CD4-positive, CD25-positive, alpha-beta regulatory T cell (primary cell): Measurements from ENCODE around the gene ACKR2. TPM values are rescaled to one million over a fixed set of nuclear protein-coding genes. Genes with fewer than 3 reads are reported as not detected.

Source experiments
- ATAC-seq, 2 donors: fragments of 150-1000 bp; cut with Tn5 transposase; one replicate each; pipeline ENCODE4 v1.10.0; 2021; ENCODE audit warnings: low read depth in 2 of 2, moderate number of reproducible peaks in 2 of 2, moderate library complexity in 1 of 2
- DNase-seq, 3 donors: peaks; one replicate each; pipeline versions ENCODE4 v3.0.0 to v3.0.0-alpha.2; 2012 to 2022; ENCODE audit warnings: mixed read lengths in 1 of 3
- H3K27ac ChIP-seq: one replicate; pipeline ENCODE4 v1.7.0; 2013; ENCODE audit warnings: mild to moderate bottlenecking, low read length; ENCODE audit not compliant: insufficient read depth, poor library complexity, severe bottlenecking
- H3K27me3 ChIP-seq: one replicate; pipeline ENCODE4 v1.7.0; 2013; ENCODE audit warnings: low read length; ENCODE audit not compliant: control insufficient read depth, insufficient read depth
- H3K36me3 ChIP-seq: one replicate; pipeline ENCODE4 v1.7.0; 2013; ENCODE audit warnings: mild to moderate bottlenecking, low read length, moderate library complexity; ENCODE audit not compliant: control insufficient read depth, insufficient read depth
- H3K4me1 ChIP-seq: 2 replicates; pipeline ENCODE4 v1.7.0; 2013; ENCODE audit warnings: mild to moderate bottlenecking, low read length; ENCODE audit not compliant: insufficient read depth, control insufficient read depth, poor library complexity, severe bottlenecking
- H3K4me3 ChIP-seq: one replicate; pipeline ENCODE4 v1.7.0; 2013; ENCODE audit warnings: low read depth, mild to moderate bottlenecking, low read length, moderate library complexity
- H3K9me3 ChIP-seq, 2 experiments: 1 replicate in 1 of 2; 2 replicates in 1 of 2; pipeline ENCODE4 v1.7.0; 2013; ENCODE audit warnings: low read length in 2 of 2, mild to moderate bottlenecking in 1 of 2, moderate library complexity in 1 of 2; ENCODE audit not compliant: control insufficient read depth in 2 of 2
- H3K27ac Mint-ChIP-seq, 3 donors: one replicate each; pipeline ENCODE4 v1.8.0; 2020 to 2022; ENCODE audit warnings: mild to moderate bottlenecking in 3 of 3, mixed read lengths in 3 of 3, moderate library complexity in 2 of 3
- H3K27me3 Mint-ChIP-seq: one replicate; pipeline ENCODE4 v1.8.0; 2022; ENCODE audit warnings: mild to moderate bottlenecking, mixed read lengths
- H3K36me3 Mint-ChIP-seq: one replicate; pipeline ENCODE4 v1.8.0; 2020; ENCODE audit warnings: mixed read lengths
- H3K4me1 Mint-ChIP-seq, 4 donors: one replicate each; pipeline ENCODE4 v1.8.0; 2020 to 2022; ENCODE audit warnings: mixed read lengths in 4 of 4, mild to moderate bottlenecking in 1 of 4
- H3K4me3 Mint-ChIP-seq, 4 donors: one replicate each; pipeline ENCODE4 v1.8.0; 2020 to 2022; ENCODE audit warnings: mild to moderate bottlenecking in 4 of 4, mixed read lengths in 4 of 4, moderate library complexity in 3 of 4
- H3K9me3 Mint-ChIP-seq, 7 donors: one replicate each; pipeline ENCODE4 v1.8.0; 2020 to 2022; ENCODE audit warnings: mixed read lengths in 7 of 7, mild to moderate bottlenecking in 3 of 7, moderate library complexity in 2 of 7
- polyA plus RNA-seq, 4 donors: library from polyadenylated mRNA; unstranded; fragments of 300-500 nt; fragmentation: Illumina TruSeq; gene quantifications; one replicate each; pipeline ENCODE4 v1.2.3, GENCODE V29; 2021
- total RNA-seq: library from RNA; stranded (reverse); gene quantifications from one replicate; pipeline ENCODE4 v1.2.3, GENCODE V29; 2022

ACKR2 gene
- total and polyA plus RNA-seq, 5 donors from 2014 or later, result 0.29 to 0.35 TPM; not detected in 3

DNA sequence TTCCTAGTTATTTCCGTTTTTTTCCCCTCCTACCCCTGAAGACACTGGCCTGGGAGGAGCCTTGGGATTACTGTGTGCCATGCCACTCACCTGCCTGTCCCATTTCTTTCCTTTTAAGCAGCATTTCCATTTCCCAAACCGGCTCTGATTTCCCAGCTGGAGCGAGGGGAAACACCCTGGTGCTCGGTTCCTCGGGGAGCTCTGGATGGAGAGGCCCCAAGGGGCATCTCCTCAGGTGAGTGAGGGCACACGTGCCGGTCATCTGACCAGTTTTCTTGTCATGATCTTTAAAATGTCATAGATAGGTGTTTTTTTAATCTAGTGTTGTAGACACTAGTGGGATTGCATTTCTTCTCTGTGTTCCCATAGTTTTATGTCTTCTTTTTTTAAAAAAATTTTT, 99.4 kb downstream of the ACKR2 start:
- ATAC-seq, result no peak

DNA sequence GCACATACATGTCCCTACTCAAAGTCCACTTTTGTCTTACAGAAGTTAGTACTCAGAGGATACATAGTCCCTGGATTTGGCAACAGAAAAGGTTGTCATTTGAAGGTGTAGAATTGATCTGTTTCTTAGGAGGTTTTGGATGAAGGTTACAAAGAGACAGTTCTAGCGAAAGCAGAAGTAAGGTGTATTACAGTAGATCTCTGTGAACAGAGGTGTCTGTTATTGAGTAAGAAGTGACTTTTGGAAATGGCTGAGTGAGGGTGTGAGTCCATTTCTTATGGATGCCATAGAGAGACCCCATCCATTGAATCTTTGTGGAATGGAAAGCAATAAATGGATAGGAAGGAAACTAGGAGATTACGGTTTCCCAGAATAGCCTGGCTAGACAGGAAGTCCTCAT, 102.3 kb downstream of the ACKR2 start:
- no peak overlapping the region for H3K4me3 Mint-ChIP-seq
- ATAC-seq (no peak), DNase-seq (no peak)
- no peak overlapping the region for H3K27ac Mint-ChIP-seq
- no peak overlapping the region for H3K27ac ChIP-seq
- peaks cover 30 to 37% of the 10 kb centered on the region in 2 experiments for H3K9me3 ChIP-seq
- no peak overlapping the region for H3K4me3 ChIP-seq
- peaks cover 0 to 15% (median 2%) of the 10 kb centered on the region in 4 donors for H3K4me1 Mint-ChIP-seq
- peaks cover 8% of the 10 kb centered on the region for H3K27me3 ChIP-seq
- H3K4me1 ChIP-seq, result no peaks in the 10 kb centered on the region
- peaks cover 2 to 45% (median 17%) of the 10 kb centered on the region in 7 donors for H3K9me3 Mint-ChIP-seq
- no peaks in the 10 kb centered on the region for H3K36me3 ChIP-seq
- peaks cover 44% of the 10 kb centered on the region for H3K36me3 Mint-ChIP-seq
- peaks cover 21% of the 10 kb centered on the region for H3K27me3 Mint-ChIP-seq

More for the DNA sequence above, 99.4 kb downstream of the ACKR2 start:
- Mint-ChIP-seq H3K27me3 (peaks cover 35% of the 10 kb centered on the region), H3K4me3 (peak overlapping the region in 2 of 4 donors; percentile 16 to 27), H3K27ac (peak overlapping the region in 1 of 3 donors; percentile 9), H3K36me3 (peaks cover 31% of the 10 kb centered on the region), H3K9me3 (peaks cover 0 to 27% (median 19%) of the 10 kb centered on the region in 7 donors), H3K4me1 (peaks cover 0 to 27% (median 5%) of the 10 kb centered on the region in 4 donors)
- peaks cover 20% of the 10 kb centered on the region for H3K27me3 ChIP-seq
- H3K4me1 ChIP-seq, result peaks cover 3% of the 10 kb centered on the region
- DNase-seq, result no peak
- peaks cover 8 to 13% of the 10 kb centered on the region in 2 experiments for H3K9me3 ChIP-seq
- no peak overlapping the region for H3K4me3 ChIP-seq
- H3K36me3 ChIP-seq, result no peaks in the 10 kb centered on the region
- H3K27ac ChIP-seq, result no peak overlapping the region

DNA sequence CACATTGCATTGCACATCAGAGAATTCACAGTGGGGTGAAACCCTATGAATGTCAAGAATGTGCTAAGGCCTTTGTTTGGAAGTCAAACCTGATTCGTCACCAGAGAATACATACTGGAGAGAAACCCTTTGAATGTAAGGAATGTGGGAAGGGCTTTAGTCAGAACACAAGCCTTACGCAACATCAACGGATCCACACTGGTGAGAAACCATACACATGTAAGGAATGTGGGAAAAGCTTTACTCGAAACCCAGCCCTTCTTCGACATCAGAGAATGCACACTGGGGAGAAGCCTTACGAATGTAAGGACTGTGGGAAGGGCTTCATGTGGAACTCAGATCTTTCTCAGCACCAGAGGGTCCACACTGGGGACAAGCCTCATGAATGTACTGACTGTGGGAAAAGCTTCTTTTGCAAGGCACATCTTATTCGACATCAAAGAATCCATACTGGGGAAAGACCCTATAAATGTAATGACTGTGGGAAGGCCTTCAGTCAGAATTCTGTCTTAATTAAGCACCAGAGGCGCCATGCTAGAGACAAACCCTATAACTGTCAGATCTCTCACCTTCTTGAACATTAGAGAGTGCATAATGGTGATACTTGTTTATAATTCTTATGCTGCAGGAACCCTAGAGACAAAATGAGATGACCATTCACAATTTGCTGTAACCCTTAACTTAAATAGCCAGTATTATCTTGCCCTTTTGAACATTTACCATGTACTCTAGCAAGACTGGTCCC, 105.7 kb downstream of the ACKR2 start:
- no peak for ATAC-seq

More for the DNA sequence above, 105.7 kb downstream of the ACKR2 start:
- Mint-ChIP-seq H3K4me1 (no peaks in the 10 kb centered on the region), H3K27me3 (no peaks in the 10 kb centered on the region), H3K9me3 (peaks cover 2 to 62% (median 29%) of the 10 kb centered on the region in 7 donors), H3K27ac (no peak overlapping the region), H3K36me3 (peaks cover 39% of the 10 kb centered on the region), H3K4me3 (no peak overlapping the region)
- H3K36me3 ChIP-seq, result no peaks in the 10 kb centered on the region
- no peak overlapping the region for H3K4me3 ChIP-seq
- peaks cover 34 to 57% of the 10 kb centered on the region in 2 experiments for H3K9me3 ChIP-seq
- H3K27me3 ChIP-seq, result no peaks in the 10 kb centered on the region
- H3K27ac ChIP-seq, result no peak overlapping the region
- no peak for DNase-seq
- no peaks in the 10 kb centered on the region for H3K4me1 ChIP-seq

Other genes starting within 250 kb of the ACKR2 start
- gene SEC22C, start 227.5 kb upstream of the ACKR2 start, total RNA-seq, result 72.0 TPM
- gene SEC22C, start 227.5 kb upstream of the ACKR2 start, polyA plus RNA-seq, result 10 to 100 TPM; 40.9 to 53.9 (median 51.4) TPM
- 52.7 TPM for gene SS18L2, start 218.6 kb upstream of the ACKR2 start, total RNA-seq
- 100 to 1,000 TPM; 129 to 153 (median 142) TPM for gene SS18L2, start 218.6 kb upstream of the ACKR2 start, polyA plus RNA-seq
- gene NKTR, start 208.8 kb upstream of the ACKR2 start, total RNA-seq, result 291 TPM
- 10 to 100 TPM in 3 of 4 donors, 1 to 10 TPM in 1; 9.7 to 17.1 (median 10.9) TPM for gene NKTR, start 208.8 kb upstream of the ACKR2 start, polyA plus RNA-seq
- gene ZBTB47, start 155.7 kb upstream of the ACKR2 start, total RNA-seq, result 0.49 TPM
- not detected for gene ZBTB47, start 155.7 kb upstream of the ACKR2 start, polyA plus RNA-seq
- not detected for gene KLHL40, start 123.9 kb upstream of the ACKR2 start, total RNA-seq
- gene KLHL40, start 123.9 kb upstream of the ACKR2 start, polyA plus RNA-seq, result not detected
- not detected for gene HHATL, start 106.6 kb upstream of the ACKR2 start, total RNA-seq
- not detected for gene HHATL, start 106.6 kb upstream of the ACKR2 start, polyA plus RNA-seq
- 0.32 TPM for gene CCDC13, start 36.2 kb upstream of the ACKR2 start, total RNA-seq
- gene CCDC13, start 36.2 kb upstream of the ACKR2 start, polyA plus RNA-seq, result under 1 TPM in 3 of 4 donors, not detected in 1; 0.15 to 0.33 (median 0.26) TPM
- gene HIGD1A, start 5.0 kb upstream of the ACKR2 start, total RNA-seq, result 23.9 TPM
- 100 to 1,000 TPM in 1 of 4 donors, 10 to 100 TPM in 3; 77.6 to 110 (median 91.9) TPM for gene HIGD1A, start 5.0 kb upstream of the ACKR2 start, polyA plus RNA-seq
- not detected for gene CYP8B1, start 66.4 kb downstream of the ACKR2 start, total RNA-seq
- not detected for gene CYP8B1, start 66.4 kb downstream of the ACKR2 start, polyA plus RNA-seq
- gene ZNF662, start 96.7 kb downstream of the ACKR2 start, total RNA-seq, result 1.3 TPM
- gene ZNF662, start 96.7 kb downstream of the ACKR2 start, polyA plus RNA-seq, result under 1 TPM; 0.41 to 0.78 (median 0.66) TPM
- gene GASK1A, start 169.9 kb downstream of the ACKR2 start, total RNA-seq, result not detected
- not detected for gene GASK1A, start 169.9 kb downstream of the ACKR2 start, polyA plus RNA-seq